HG02763 (cell line): Measurements from ENCODE around the gene XPNPEP2.
"Not testable (repeated sequence)": the region's sequence is repeated elsewhere in the genome, so short reads cannot be mapped to it uniquely, and the experiment has no call there.

ENCODE experiments used
- ATAC-seq: cut with Tn5 transposase; IDR thresholded peaks from one replicate; pipeline ENCODE4 v1.9.1; 2021; ENCODE audit warnings: mild to moderate bottlenecking, moderate library complexity; ENCODE audit not compliant: unreplicated experiment

Gene XPNPEP2

DNA sequence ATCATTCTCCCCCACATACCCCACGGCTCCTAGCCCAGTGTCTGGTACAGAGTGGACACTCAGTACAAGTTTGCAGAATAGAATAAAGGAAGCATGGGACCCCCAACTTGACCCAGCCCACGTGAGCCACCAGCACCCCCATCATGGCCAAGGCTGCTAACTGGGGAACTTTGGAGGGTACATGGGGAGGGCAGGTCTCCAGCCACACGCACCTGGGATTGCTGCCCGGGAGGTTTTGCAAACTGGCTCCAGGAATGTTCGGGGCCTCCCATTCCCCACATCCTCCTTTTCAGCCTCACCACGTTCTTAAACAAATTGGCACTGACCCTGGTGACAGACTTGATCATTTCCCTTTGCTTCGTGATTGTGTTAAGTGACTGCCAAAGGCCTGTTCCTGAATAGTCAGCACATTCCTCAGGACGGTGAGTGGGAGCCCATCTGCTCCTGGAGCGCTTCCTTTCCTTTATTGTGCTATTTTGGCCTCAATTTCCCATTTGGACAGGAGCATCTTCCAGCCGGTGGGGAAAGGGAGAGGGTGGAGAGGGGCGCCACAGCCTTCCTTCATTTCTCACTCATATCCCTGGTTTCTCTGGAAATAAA, 18.7 kb upstream of the XPNPEP2 start:
- ATAC-seq: no peak

DNA sequence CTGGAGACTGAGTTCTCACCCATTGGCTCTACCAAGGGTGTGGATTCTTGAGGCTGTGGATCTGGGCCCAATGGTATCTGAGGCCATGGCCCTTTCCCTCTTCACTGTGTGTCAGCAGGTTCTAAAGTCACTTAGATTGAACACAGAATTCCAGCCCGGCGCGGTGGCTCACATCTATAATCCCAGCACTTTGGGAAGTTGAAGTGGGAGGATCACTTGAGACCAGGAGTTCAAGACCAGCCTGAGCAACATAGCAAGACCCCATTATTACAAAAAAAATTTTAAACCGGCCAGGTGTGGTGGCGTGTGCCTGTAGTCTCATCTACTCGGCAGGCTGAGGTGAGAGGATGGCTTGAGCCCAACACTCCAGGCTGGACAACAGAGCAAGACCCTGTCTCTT, 18.0 kb upstream of the XPNPEP2 start:
- ATAC-seq: no peak

DNA sequence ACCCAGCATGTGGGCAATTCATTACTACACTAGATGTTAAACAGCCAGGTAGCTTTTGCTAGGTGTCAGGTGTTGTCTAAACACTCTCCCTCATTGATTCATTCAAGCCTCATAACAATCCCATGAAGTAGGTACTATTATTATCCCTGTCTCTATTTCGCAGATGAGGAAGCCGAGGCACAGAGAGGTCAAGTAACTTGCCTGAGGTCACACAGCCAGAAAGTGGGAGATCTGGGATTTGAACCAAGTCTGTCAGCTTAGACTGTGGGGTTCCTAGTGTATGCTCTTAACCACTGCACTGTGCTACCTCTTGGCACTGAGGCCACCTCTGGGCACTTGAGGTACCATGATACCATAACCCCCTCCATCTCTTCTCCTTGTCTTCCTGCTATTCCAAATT, 17.4 kb upstream of the XPNPEP2 start:
- no peak for ATAC-seq

DNA sequence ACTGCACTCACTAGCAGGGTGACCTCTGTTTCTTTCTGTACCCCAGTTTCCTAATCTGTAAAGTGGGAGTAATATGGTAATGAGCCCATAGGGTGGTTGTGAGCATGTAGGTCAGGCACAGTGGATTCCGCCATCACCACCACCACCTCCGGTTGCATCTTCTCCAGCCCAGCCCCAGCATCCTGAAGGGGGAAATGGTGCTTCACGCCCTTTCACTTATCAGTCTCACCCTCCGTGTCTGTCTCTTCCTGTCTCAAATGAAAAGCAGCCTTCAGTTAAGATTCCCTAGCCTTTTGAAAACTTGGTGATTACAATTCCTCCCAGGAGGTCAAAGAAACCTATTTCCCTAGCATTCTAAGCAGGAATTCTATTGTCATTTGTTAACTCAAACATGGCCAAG, 16.9 kb upstream of the XPNPEP2 start:
- ATAC-seq: no peak

DNA sequence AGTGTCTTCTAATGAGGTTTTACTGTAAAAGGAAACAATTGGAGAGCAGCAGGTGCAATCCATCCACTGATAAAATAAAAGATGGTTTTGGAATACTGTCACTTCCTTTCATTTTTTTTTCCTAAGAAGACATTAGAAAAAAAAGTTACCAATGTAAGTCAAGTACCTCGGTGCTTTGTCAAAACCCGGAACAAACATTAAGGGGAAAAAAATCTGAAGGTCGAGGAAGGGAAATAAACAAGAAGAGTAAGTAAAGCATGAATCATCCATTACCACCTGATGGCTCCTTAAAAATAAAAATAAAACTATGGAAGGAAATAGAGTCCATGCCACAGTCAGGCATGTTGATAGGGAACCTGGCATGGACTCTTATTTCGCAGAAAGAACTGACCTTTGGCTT, 15.3 kb upstream of the XPNPEP2 start:
- ATAC-seq: no peak

DNA sequence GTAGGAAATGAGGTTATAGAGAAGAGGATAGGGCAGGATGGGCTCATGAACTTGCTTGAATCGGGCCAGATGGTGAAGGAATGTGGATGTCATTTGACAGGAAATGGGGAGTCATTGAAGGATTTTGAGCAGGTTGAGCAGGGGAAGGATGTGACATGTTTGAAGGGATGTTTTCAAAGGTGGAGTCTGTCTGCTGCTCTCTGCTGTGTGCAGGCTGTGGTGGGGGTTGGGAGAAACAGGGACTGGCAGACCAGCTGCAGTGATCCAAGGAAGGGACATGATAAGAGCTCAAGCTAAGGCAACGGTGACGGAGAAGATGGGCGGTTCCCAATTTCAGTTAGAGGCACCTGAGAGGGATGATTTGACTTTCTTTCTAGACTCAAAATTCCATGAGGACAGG, 14.0 kb upstream of the XPNPEP2 start:
- no peak for ATAC-seq

DNA sequence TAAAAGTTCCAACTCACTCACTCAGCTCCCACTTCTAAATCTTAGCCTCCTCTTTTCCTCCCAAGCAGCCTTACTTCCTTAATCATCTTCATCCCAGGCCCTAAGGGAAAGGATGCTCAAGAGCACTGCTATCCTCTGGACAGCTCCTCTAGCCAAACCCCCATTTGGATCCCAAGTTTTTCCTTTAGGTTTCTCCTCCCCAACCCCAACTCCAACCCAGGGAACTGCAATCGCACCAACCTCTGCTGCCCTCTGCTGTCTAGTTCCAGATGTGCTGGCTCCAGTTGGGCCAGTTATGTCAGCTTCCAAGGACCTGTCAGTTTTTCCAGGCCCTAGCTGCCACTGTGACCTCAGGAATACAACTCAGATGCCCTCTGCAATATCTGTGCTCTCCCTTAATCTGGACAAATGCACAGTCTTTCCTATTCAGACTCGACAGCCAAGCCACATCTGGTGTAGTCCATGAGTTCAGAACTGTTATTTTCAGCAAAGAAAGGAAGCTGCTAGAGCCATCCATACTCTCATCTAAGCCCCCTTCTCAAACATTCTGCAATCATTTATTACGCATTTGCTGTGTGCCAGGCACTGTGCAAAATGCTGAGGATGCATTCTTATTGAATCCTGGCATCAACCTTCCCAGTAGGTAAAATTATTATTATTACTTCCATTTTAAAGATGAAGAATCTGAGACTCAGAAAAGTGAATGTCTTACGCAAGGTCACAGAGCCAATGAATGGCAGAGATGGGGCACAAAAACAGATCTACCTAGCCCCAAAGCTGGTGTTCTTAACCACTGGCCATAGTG, 12.3 kb upstream of the XPNPEP2 start:
- ATAC-seq: no peak

DNA sequence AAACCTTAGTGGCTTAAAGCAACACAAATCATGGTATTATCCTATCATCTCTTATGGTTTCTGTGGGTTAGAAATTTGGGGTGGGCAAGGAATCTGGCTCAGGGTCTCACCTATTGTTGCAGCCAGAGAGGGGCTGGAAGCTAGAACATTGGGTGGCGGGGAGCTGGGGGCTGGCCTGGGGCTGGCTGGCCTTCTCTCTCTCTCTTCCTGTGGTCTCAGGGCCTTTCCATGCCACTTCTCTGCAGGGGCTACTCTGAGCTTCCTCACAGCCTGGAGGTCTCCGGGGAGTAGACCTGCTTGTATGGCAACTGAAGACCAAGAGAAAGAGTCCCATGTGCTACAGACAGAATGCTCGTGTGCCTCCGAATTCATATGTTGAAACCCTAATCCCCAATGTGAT, 10.7 kb upstream of the XPNPEP2 start:
- ATAC-seq: no peak

DNA sequence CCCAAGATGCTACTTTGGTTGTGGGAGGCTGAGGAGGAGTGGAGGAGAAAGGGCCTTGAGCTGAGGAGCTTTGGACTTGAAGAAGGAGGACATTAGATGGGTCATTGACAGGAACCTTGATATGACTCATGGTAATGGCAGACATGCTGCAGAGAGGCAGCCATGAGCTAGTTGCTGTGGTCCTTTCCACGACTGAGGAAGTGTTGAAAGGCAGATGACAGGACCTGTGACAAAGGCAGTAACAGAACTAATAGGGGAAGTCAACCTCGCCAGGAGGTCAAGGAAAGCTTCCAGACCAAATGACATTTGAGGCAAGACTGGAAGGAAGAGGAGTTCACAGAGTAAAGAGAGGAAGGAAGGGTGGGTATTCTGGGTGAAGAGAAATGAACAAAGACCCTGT, 7.6 kb upstream of the XPNPEP2 start:
- ATAC-seq: no peak

DNA sequence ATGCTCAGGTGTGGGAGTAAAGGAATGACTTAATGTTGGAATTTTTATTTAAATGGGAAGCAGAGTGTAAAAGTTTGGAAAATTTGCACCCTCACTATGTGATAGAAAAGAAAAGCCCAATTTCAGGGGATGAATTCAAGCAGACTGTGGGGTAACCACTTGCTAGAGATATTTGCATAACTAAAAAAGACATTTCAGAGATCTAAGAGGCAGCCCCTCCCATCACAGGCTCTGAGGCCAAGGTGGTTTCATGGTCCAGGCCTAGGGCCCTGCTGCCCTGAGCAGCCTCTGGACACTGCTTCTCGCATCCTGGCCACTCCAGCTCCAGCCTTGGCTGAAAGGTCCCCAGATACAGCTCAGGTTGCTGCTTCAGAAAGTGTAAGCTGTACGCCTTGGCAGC, 5.9 kb upstream of the XPNPEP2 start:
- ATAC-seq: no peak

DNA sequence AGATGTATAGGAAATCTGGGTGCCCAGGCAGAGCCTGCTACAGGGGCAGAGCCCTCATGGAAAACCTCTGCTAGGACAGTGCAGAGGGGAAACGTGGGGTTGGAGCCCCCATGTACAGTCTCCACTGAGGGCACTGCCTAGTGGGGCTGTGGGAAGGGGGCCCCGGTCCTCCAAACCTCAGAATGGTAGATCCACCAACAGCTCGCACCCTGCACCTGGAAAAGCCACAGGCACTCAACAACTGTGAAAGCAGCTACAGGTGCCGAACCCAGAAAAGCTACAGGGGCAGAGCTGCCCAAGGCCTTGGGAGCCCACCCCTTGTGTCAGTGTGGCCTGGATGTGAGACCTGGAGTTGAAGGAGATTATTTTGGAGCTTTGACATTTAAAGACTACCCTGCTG, 5.4 kb upstream of the XPNPEP2 start:
- no peak for ATAC-seq

DNA sequence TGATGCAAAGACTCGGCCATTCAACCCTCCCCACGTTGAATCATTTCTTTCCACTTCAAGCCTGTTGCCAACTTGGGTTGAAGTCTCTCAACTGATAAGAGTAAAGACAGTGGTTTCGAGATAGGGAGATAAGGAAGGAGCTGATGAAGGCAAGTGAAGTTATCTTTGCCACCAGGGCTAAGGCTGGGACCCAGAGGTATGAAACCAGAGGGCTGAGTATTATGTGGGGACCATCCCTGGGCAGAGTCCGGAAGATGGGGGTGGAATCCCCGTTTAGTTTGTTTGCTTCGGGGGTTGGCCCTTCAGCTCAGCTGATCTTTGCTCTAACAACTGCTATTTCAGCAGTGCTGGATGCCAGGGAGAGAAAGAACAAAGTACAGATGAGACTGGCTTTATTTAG, 2.3 kb upstream of the XPNPEP2 start:
- no peak for ATAC-seq

DNA sequence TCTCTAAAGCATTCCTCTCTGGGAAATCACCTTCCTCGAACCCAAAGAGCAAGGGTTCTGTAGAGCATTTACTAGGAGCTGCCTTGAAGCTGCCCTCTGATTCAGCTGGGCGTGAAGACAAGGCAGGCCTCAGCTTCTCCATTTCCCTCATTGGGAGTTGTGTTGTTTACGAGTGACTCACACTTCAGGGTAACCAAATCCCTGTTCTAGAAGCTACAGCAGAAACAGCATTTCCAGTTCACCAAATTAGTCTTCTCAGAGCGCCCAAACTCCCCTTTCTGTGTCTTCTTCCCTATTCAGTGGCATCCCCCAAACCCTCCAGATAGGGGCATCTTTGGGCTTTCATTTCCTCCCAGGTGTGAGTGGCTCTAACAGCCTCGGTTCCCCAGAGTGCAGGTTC, 863 bp upstream of the XPNPEP2 start:
- ATAC-seq: no peak

DNA sequence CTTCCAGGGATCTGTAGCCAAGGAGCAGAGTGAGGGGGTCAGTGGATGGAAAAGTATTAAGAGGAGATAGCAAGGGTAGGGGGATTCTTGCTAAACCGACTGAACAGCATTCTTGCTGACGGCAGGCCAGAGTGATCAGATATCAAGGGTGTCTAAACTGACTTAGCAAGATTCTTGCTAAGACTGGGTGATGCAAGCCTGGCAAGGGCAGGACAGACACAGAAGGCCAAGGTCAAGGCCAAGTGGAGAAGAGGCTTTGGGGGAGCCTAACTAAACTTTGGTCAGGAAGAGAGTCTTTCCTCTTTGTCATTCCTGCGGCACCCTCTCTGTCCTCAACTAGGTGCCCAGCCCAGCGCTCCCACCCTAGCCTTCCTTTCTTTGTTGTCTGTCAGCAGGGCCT, 799 bp downstream of the XPNPEP2 start:
- no peak for ATAC-seq

DNA sequence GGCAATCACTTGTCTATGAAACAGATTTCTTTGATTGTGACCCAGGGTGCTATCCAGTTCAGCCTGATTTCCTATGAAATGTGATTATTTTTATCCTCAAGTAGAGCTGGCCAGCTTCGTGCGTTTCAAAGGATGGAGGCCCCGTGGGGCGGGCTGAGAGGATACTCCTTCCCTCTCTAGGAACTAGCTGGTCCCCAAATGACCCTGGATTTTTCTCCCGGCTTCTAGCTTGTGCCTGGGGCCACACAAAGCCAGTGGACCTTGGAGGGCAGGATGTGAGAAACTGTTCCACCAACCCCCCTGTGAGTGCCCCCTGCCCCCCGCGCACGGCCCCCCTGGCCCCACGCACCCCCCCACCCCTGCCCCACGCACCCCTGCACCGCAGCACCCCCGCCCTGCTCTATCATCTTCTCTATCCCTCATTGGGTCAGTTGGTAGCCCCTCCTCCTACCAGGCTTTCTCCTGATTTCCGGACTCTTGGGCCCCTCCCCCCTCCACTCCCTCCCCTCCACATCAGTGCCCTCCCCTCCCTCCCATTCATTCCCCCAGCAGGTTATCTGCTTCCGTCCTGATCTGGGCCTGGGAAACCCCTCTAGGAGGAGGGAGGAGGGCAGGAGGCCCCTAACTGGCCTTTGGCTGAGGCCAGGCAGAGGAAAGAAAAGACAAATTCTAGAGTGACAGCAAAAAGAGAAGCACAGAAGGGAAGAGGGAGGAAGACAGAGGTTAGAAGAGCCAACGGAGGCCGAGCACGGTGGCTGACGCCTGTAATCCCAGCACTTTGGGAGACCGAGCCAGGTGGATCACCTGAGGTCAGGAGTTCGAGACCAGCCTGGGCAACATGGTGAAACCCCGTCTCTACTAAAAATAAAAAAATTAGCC, 3.3 kb downstream of the XPNPEP2 start:
- ATAC-seq: no peak

DNA sequence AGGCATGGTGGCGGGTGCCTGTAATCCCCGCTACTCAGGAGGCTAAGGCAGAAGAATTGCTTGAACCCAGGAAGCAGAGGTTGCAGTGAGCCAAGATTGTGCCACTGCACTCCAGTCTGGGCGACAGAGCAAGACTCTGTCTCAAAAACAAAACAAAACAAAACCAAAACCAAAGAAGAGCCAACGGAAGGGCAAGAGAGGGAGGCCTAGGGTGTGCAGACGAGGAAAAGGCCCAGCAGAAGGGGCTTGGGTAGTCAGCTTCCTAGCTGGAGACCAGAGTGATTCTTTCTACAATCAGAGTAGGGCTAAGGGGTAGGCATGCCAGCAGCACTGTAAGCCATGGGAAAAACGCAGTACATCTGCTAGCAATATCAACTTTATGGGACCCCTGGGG, 4.0 kb downstream of the XPNPEP2 start:
- not testable (repeated sequence) for ATAC-seq

DNA sequence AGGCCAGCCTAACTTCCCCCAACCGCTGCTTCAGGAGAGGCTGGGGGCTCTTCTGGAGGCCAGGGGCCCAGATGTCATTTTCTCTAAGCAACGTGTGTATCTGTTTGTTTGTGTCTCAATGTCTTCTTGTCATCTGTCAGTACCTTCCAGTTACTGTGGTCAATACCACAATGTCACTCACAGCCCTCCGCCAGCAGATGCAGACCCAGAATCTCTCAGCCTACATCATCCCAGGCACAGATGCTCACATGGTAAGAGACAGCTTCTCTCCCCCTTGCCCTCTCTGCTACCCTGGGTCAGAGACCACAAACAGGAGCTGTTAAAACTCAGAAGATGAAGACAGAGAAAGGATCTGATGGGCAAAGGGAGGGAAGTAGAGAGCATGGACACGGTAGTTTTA, 5.0 kb downstream of the XPNPEP2 start:
- ATAC-seq: no peak

DNA sequence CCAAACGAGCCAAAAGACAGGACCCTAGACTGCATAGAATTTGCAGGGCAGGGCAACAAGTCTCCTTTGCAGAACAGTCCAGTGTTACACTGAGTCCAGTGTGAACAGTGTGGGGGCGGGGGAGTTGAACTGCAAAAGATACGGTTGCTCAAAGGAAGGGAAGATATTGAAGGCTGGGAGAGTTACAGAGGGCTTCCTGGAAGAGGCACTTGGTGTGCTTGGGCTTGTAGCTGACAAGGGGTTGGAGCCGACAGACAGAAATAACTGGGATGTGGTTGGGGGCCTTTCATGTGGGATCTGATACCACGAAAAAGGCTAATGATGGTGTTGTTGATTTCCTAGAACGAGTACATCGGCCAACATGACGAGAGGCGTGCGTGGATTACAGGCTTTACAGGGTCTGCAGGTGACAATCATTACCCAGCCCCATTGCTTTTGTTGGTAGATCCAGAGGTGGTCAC, 6.1 kb downstream of the XPNPEP2 start:
- no peak for ATAC-seq

DNA sequence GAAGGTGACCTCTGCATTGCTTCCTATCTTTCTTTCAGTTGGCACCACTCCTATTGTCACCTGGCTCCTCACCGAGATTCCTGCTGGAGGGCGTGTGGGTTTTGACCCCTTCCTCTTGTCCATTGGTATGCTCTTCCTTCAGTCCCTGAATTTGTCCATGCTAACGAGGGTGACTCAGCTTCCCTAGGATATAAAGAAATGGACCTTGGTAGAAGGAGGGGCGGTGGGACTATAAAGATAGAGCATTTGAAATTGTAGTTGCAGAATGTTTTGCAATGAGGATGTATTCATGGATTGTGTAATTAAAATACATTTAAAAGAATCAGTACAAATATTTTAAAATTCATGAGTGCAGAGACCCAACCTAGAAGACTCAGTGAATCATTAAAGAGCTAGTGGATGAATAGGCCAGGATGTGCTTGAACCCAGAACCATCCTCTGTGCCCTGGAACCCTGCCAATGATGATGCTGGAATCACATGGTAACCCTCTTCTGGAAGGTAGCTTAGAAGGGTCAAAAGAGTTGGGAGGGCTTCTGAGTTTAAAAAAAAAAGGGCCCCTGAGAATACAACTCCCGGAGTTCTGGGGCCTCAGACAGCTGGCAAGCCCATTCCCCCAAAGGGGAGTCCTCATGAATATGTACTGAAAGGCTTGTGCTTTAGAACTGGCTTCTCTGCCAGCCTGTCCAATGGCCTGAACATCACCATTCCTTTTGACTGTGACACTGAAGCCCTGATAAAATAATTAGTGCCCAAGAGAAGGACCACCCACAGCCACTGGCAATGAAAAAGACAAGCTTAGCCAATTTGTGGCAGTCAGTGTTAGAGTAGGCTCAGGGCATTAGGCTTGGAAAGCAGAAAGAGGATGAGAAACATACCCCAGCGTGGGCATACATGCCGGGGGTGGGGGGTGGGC, 8.0 kb downstream of the XPNPEP2 start:
- ATAC-seq: no peak

DNA sequence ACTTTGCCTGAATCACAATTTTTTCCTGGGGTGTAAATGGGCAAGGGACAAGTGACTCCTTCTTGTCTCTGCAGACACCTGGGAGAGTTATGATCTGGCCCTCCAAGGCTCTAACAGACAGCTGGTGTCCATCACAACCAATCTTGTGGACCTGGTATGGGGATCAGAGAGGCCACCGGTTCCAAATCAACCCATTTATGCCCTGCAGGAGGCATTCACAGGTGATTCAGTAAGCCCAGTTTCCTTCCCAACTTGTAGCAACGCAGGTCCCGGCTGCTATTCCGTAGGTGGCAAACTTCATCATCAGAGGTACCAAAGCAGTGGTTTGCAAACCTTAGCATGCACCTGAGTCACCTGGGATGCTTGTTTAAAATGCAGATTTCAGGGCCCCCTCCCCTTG, 8.8 kb downstream of the XPNPEP2 start:
- ATAC-seq: no peak

DNA sequence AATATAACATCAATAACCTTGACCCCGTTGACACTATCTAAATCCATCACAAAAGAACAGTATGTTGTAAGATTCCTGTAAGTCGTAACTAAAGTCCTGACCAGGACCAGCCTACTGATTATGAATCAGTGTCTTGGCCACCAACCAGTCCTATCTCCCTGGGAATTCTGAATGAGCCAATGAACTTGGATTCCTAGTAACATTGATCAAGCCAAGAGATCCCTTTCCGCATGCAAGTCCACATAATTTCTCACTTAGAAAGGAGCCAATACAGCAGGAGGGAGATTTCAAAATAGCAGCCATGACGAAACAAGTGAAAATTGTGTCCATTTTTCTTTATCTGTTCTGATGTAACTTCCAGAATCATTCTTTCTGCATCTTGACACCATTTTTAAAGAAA, 9.5 kb downstream of the XPNPEP2 start:
- no peak for ATAC-seq
